T1000 (cell line): ENCODE measurements around the gene SLC49A3.
"Not testable (repeated sequence)": the region's sequence is repeated elsewhere in the genome, so short reads cannot be mapped to it uniquely, and the experiment has no call there.

Experiments
- DNase-seq: peaks from one replicate; lab custom pipeline; 2025; ENCODE audit warnings: mixed read lengths; lab: John Stamatoyannopoulos, UW

Gene SLC49A3

GRCh38 chr4:722169-722725 lies 33.3 kb upstream of the SLC49A3 start:
- no peak for DNase-seq

- DNase-seq, result no peak
Measured at GRCh38 chr4:721261-722168, 32.6 kb upstream of the SLC49A3 start.

- DNase-seq, result no peak
Measured at GRCh38 chr4:720111-720860, 31.3 kb upstream of the SLC49A3 start.

- no peak for DNase-seq
Measured at GRCh38 chr4:718460-718859, 29.5 kb upstream of the SLC49A3 start.

- DNase-seq, result no peak
Measured at GRCh38 chr4:717601-718320, 28.8 kb upstream of the SLC49A3 start.

- no peak for DNase-seq
Measured at GRCh38 chr4:714087-714486, 25.1 kb upstream of the SLC49A3 start.

GRCh38 chr4:712916-713632 lies 24.1 kb upstream of the SLC49A3 start:
- no peak for DNase-seq

DNA sequence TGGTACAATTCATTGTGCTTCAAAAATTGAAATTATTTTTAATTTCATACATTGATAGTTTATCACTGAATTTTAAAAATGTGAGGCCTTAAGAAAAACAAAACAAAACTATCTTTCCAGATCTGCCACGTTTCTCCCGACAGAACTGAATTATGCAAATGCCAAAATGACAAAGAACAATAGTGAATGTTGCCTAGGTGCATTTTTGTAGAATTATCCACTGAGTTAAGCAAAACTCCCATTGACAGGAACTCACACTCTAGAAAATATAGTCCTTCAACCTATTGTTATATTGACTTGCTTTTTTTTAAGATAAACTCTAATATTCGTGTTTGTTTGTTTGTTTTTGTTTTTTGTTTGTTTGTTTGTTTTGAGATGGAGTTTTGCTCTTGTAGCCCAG lies 23.1 kb upstream of the SLC49A3 start:
- no peak for DNase-seq

DNA sequence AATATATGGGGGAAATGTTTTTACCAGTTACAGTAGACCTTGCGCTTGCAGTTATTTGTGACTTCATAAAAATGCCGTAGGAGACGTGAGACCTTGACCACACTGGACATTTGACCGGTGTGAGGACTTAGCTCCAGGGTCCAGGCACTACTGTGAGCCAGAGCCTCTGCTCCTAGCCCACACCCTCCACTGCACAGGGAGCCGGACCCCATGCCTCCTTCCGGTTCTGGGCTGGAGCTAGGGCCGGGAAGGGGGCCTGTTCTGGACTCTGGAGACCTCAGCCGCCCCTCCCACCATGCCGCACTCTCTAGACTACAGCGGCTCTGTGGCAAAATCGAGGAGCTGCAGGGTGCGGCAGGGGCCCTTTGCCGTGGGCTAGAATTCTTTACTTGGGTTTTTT lies 22.0 kb upstream of the SLC49A3 start:
- DNase-seq, result no peak

- DNase-seq, result no peak
Measured at GRCh38 chr4:710116-710515, 21.2 kb upstream of the SLC49A3 start.

DNA sequence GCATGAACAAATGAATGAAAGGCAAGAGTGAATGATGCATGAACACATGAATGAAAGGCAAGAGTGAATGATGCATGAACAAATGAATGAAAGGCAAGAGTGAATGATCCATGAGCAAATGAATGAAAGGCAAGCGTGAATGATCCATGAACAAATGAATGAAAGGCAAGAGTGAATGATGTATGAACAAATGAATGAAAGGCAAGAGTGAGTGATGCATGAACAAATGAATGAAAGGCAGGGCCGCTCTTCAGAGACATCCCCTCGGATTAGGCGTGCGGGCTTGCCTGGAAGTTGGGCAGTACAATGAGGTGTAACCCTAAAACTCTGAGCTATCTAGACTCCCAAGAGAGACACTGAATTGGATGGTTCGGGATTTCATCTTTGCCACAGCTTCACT lies 20.4 kb upstream of the SLC49A3 start:
- no peak for DNase-seq

DNA sequence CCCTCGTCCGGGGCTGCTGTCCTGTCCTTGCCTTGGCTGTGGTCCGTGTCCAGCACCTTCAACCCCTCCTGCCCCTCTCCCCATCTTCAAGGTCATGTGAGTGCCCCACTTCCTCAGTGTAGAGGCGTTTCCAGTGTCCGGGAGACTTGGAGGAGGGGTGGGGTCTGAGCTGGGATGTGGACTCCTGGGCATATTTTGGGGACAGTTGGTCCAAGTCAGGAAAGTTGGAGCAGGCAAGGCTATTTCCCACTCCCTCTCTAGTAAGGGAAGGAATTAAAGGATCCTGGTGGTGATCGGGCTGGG lies 19.6 kb upstream of the SLC49A3 start:
- no peak for DNase-seq

DNA sequence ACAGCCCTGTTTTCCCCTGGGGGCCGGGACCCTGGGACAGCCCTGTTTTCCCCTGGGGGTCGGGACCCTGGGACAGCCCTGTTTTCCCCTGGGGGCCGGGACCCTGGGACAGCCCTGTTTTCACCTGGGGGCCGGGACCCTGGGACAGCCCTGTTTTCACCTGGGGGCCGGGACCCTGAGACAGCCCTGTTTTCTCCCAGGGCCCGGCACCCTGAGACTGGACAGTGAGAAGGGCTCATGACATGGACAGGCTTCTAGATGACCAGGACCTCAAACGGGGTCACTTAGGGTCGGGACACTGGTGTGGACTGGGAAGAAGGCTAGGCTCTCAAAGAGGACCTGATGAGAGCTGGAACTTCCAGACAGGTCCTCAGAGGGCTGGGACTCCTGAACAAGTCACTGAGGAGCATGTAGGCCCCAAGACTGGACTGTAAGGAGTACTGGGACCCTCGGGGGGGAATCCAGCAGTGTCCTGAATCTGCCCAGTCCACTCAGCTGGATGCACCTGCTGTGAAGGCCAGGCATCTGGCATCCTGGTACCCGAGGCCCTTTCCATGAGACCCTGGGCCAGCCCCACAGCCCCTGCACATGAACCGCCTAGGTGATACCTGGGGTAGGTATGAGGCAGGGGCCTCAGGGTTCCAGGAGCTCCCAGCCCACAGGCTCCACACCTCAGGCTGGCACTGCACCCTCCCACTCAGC lies 19.1 kb upstream of the SLC49A3 start:
- DNase-seq, result no peak

- no peak for DNase-seq
Measured at GRCh38 chr4:706834-707598, 18.1 kb upstream of the SLC49A3 start.

DNA sequence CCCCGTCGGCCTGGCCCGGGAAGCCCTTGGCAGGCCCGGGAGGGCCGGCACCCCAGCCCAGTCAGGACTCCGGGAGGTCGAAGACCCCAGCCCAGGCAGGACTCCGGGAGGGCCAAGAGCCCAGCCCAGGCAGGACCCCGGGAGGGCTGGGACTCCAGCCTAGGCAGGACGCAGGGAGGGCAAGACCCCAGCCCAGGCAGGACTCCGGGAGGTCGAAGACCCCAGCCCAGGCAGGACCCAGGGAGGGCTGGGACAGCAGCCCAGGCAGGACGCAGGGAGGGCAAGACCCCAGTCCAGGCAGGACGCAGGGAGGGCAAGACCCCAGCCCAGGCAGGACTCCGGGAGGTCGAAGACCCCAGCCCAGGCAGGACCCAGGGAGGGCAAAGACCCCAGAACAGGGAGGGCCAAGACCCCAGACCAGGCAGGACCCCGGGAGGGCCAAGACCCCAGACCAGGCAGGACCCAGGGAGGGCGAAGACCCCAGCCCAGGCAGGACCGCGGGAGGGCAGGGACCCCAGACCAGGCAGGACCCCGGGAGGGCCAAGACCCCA lies 17.2 kb upstream of the SLC49A3 start:
- DNase-seq, result not testable (repeated sequence)

DNA sequence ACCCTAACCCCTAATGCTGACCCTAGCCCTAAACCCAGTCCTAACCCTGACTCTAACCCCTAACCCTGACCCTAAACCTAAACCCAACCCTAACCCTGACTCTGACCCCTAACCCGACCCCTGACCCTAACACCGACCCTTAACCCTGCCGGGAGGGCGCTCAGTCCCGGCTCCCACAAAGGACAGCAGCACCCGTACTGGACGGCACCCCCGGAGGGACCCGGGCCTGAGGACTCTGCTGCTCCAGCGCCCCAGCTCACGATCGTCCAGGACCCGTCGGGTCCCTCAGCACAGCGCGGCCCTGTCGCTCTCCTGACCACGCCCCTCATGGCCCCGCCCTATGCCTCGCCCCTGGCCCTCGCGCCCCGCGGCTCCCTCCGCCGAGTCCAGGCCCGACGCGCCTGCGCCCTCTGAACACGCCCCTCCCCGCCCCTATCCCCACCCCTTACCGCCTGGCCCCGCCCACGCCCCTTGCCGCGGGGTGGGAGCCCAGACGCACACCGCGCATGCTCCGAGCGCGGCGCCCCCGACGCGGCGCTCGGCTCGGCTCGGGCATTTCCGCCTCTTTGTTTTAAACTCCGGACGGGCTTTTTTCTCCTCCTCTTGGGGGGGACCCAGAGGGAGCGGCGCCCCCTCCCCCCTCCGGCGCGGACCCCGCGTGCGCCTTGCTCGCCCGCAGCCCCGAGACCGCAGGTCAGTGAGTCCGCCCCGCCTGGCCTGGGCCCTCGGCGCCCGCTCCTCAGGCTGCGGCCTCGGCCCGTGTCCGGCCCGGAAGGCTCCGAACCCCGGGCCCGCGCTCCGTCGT lies 16.5 kb upstream of the SLC49A3 start, which contains the start of gene PCGF3:
PCGF3 (plus strand) TSS at position 555 of the 805 bp plus-strand sequence. CDS start 27,849 bp downstream, outside the sequence.
- peak; percentile 98 for DNase-seq

DNA sequence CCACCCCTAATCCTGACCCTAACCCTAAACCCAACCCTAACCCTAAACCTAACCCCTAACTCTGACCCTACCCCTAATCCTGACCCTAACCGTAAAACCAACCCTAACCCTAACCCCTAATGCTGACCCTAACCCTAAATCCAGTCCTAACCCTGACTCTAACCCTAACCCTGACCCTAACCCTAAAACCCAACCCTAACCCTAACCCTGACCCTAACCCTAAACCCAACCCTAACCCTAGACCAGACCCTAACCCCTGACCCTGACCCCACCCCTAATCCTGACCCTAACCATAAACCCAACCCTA lies 16.0 kb upstream of the SLC49A3 start:
- DNase-seq, result no peak

GRCh38 chr4:704198-704891 lies 15.4 kb upstream of the SLC49A3 start:
- no peak for DNase-seq
